ENCODE data around the gene KCNK5.

Gene KCNK5

DNA sequence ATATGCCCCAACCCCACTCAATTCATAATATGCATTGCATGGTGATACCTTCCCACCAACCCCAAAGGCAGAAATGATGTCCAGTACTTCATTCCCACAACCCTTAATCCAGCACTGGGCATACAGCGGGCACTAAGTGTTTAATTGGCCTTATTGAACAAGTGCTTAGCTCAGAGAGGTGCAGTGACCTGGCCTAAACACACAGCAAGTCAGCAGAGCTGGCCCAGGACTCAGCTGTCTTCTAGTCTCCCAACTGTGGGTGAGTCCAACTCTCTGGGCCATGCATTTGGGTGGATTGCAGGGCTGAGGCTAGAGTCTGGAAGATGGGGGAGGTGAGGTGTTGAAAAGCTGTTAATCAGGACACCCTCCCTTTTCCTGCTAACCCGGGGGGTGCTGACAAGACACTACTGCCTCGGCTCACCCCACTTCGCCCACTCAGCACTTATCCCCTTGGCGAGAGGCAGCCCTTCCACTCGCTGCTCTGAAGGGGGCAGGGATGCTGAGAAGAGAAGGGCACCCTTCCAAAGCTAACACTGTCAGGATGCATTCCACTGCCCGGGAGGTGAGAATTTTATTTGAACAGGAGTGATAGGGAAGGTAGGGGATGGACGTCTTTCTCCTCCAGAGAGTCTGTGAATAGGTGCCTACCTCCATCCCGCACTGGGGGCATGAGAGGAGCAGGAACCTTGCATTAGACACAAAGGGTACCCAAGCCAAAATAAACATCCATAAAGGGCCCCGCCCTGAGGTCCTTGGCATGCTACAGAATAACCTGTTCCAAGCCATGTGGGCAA lies 14.2 kb downstream of the KCNK5 start:
- no peak for FAIRE-seq

DNA sequence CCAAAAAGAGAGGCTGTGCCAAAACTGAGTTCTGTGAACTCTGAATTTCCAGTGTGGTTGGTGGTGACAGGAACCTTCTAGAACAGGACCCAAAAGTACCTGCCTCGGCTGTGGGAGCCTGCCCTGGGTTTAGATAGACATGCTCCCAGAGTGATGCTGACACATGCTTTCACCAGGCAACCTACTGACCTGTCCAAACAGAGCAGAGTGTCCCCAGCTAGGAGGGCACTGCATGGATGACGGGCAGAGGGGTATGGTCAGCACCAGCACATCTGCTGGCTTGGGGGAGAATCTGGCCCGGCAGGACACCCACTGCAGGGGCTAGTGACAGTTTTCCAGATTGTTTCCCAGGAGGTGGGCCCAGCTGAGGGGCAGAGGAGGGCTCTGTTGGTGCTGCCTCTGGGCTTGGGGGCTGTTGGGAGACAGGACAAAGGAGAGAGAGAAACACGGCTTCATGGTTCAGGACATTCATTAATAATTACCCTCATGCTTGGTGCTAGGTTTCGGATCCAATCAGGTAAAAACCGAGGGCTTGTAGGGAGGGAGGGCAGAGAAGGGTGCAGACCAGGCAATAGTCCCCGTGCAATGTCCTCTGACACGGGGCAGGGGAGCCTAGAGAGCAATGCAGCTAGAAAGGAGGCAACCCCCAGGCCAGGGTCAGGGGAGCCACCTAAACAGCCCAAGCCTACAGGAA lies 15.0 kb downstream of the KCNK5 start:
- FAIRE-seq = no peak

- no peak for FAIRE-seq
Measured at GRCh38 chr6:39213195-39213920, 15.9 kb downstream of the KCNK5 start.

DNA sequence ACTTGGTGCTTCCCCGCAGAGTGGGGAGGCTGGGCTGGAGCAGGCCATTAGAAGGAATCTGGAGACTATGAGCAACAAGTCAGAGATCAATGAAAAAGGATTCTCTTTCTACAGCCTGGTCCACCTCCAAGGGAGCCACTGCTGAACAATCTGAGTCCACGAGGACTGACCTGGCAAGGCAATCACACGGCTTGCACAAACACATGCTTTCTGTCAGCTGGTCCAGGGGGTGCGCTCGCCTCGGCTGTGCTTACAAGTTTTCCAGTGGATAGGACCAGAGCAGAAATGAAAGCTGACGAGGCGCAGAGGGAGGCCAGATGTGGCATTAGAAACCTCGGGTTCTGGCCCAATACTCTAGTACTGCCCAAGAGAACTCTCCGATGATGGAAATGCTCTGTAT lies 18.1 kb downstream of the KCNK5 start:
- FAIRE-seq = no peak

GRCh38 chr6:39210450-39210849 lies 18.8 kb downstream of the KCNK5 start:
- no peak for FAIRE-seq

- no peak for FAIRE-seq
Measured at GRCh38 chr6:39209911-39210310, 19.4 kb downstream of the KCNK5 start.

GRCh38 chr6:39209360-39209811 lies 19.9 kb downstream of the KCNK5 start:
- FAIRE-seq = no peak

DNA sequence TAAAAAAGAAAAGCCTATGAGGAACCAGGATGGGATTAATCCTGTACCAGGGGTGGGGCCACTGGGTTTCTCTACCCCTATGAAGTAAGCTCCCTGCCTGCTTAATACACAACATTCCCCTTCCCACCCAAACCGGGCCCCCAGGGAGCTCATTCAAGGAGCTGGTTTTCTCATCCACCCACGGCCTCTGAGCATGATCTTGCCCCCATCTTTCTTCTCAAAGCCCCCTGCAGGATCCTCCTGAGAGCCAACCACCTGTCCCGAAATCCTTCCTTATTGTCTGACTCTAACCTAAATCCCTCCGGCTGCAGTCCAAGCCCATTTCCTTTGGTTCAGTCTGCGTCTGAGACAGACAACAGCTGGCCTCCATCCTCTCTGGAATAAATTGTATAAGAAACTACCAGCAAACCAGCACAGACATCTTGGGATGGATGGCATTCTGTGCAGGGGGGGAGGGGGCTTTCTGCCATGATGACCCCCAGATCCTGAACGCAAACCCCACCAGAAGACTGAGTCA lies 21.0 kb downstream of the KCNK5 start:
- no peak for FAIRE-seq

GRCh38 chr6:39207416-39208222 lies 21.7 kb downstream of the KCNK5 start:
- no peak for FAIRE-seq

DNA sequence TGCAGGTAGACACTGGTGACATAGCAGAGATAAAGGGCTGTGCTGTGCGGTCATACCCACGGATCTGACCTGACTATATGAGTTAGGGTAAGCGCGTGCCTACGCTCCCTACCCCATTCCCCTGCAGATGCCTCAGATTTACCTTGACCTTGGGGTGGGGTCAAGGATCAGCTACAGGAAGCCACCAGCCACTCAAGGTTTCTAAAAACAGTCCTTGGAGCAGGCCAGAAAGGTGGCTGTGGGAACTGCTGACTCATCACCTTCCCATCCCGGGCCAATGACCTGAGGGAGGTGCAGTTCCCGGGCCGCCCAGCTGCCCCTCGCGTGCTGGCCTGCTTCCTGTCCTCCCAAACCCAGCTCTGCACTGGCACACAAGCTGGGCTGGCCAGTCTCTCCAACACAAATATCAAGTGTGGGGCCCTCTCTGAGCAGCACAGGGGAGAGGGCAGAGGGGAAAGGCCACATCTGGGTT lies 23.0 kb downstream of the KCNK5 start:
- FAIRE-seq = no peak

GRCh38 chr6:39204646-39205244 lies 24.5 kb downstream of the KCNK5 start:
- FAIRE-seq = no peak

DNA sequence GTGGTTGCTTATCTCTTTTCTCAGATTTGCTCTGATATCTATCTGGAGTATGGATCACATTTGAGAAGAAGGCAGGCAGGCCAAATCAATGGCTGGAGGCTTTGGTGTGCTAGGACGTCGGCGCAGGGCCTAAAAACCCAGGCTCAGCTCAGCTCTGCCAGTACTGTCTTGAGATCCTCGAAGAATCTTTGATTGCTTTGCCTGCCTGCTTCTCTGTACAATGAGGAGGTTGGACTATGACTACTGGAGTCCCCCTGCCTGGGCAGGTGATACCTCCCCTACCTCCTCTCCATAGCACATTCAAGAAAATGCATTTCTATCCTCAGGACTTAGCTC lies 25.1 kb downstream of the KCNK5 start:
- no peak for FAIRE-seq

DNA sequence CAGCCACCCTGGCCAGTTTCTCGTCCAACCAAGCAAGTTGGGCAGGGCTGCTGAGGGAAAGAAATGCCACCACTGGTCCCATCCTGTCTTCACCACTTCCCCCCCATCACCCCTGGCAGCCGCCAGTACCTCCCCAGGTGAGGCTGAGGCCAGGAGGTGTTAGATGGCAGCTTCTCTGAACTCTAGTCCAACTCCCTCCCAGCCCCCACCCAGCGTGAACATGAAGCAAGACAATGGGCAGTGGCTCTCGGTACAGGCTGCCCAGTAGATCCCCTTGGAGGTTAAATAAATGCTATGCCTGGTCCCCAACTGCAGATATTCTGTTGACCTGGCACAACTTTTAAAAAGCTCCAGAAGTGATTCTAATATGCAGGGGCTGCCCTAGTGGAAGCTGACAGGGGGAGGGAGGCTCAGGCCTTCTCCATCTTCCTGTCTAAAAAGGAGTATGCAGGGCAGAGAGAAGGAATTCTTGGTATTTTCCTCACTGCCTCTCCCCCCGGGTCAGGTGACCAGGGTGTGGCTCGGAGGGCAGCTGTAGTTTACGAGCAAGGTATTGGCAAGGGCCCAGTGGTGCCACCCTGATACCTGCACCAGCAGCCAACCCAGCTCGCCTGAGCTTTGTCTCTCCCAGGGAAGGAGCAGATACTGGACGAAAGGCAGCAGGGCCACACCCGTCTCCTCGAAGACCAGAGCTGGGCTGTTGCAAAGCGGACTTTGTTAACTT lies 25.7 kb downstream of the KCNK5 start:
- FAIRE-seq = no peak

DNA sequence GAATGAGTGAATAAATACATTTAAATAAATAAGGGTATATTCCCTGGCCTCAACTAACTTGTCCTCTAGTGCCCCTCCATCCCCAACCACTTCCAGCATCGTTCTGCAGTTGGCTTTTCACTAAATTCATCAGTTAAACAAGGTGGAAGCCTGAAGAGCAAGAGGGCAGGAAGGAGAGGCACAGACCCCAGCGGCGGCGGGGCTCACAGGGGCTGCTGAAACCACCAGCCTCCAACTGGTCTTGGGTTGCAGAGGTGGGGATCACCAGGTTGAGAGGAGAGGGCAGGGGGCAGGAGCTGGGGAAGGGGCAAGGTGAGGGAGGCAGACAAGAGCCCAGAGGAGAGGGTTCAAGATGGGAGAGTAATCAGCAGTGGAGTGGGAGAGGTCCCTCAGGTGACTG lies 27.1 kb downstream of the KCNK5 start:
- FAIRE-seq = no peak

GRCh38 chr6:39200498-39201020 lies 28.7 kb downstream of the KCNK5 start:
- no peak for FAIRE-seq

DNA sequence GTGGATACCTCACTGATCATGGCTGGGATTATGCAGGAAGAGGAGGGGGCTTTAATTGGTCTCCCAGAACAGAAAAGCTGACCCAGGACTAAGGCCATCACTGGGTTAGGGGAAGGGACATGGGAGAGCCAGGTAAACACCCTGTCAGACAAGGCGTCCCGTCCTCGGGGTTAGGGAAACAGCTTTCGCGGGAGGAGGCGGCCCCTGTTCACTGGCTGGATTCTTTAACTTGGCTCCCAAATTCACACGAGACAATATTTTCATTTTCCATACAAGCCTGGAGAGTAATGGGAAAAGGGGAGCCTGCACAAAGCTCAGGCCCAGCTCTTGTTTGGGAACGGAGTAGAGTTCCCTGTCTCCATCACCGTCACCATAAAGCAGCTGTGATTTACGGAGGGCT lies 29.3 kb downstream of the KCNK5 start:
- no peak for FAIRE-seq

DNA sequence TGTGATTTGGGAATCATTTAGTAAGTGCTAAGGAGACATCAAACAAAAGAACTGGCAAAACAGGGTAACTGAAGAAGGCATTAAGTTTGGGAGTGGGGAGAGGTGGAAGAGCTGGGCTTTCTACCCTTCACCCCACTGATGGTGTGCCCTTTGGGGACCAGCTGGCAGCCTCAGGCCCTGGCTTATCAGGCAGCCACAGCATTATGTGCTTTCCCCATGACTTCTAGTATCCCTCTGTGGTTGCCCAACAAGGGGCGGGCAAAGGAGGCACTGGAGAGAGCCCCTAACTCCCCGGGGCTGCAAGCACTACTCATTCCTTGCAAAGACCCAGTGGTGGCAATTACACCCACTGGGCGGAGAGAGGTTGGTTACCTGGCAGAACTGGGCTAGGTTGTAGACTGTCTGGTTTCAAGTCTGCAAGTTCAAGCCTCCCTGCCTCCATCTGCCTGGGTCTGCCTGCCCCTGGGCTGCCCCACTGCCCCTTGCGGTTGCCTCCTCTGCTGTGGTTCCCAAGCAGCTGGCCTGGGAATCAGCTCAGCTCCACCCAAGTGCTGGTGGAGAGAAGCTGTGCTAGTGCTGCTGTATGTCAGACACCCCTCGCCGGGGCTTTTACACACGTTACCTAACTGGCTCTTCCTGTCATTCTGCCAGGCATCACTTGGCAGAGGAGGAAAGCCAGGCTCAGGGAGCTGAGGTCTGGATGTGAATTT lies 29.9 kb downstream of the KCNK5 start:
- FAIRE-seq = no peak

DNA sequence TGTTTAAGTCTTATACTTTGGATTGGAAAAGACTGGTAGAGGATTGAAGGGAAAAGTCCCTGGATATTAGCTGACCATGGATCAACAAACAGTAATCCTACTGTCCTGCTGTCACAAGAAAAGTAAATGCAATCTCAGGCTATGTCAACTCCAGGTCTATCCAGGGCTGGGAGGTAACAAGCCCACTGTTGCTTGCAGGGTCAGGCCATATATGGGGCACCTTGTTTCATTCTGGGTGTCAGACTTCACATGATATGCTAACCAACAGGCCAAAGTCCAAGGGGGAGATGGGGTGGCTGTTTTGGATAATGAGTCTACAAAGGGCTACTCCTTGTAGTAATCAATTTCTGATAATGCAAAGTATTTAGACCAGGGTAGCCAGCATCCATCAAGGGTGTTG lies 30.7 kb downstream of the KCNK5 start:
- no peak for FAIRE-seq

DNA sequence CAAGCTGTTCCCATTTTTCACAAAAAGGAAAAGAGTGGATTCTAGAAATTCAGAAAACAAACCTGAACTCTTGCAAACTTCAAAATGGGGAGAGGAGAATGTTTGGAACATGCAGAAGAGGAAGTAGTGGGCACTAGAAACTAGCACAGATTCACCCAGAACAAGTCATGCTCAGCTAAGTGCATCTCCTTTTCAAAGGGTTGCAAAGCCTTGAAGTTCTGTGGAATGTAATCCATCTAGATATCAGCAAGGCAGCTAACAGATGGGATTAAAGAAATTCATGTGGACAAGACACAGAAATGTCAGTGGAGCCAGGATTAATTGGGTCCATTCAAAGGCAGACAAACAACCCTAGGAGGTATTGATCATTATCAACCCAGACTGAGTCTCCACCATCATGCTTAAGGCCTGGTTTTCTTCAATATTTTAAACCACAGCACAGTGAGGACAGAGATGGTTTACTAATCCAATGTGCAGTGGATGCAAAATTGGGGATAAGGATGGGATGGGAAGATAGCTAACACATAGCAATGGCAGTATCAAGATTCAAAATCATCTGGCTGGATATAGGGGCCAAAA lies 31.3 kb downstream of the KCNK5 start:
- no peak for FAIRE-seq

GRCh38 chr6:39197521-39197920 lies 31.8 kb downstream of the KCNK5 start:
- no peak for FAIRE-seq

Measured in TTC549 (cell line).